K562 (cell line): ENCODE data around the gene AMZ1. TPM values are rescaled to one million over a fixed set of nuclear protein-coding genes. Genes with fewer than 3 reads are reported as not detected.

Experiments
- ATAC-seq: fragments of 200-7000 bp; cut with Tn5 transposase; 3 replicates; pipeline ENCODE4 v1.9.1; 2020; ENCODE audit warnings: moderate library complexity
- BruUV-seq: library from RNA; stranded (reverse); fragments of 400-500 nt; replicated peaks from 2 replicates; lab custom pipeline; 2021; lab: Mats Ljungman, UMichigan
- CTCF ChIA-PET: fragments of 300-600 bp; formaldehyde crosslinking; extraction: SDS; loops from one replicate; lab custom pipeline; 2021; ENCODE audit warnings: low intra/inter-chr PET ratio; lab: Yijun Ruan, JAX
- POLR2A ChIA-PET: fragments of 300-600, 350-650 bp; sonication (Branson Sonifier 250); formaldehyde crosslinking; extraction: SDS; loops from one replicate; lab custom pipeline; 2021; ENCODE audit warnings: antibody characterized with exemption, inconsistent platforms; lab: Yijun Ruan, JAX
- DNase-seq, 4 experiments: peaks; one replicate each; pipeline versions ENCODE4 v3.0.0 to v3.0.0-alpha.2; 2011 to 2018; ENCODE audit warnings: low spot score in 3 of 4, mixed read lengths in 3 of 4; ENCODE audit errors: extremely low read depth in 1 of 4
- FAIRE-seq: peaks from 2 replicates; lab custom pipeline; 2011; peaks lifted over from hg19 to GRCh38; lab: Jason Lieb, UNC
- H2AFZ ChIP-seq: 2 replicates; pipeline ENCODE4 v1.6.0; 2011; ENCODE audit warnings: low read depth, low read length, control low read depth, inconsistent platforms
- H3K27ac ChIP-seq: fragments of 200-600 bp; 3 replicates; pipeline ENCODE4 v1.8.0; 2011; ENCODE audit warnings: low read depth, mild to moderate bottlenecking, control low read depth, inconsistent platforms, low read length, moderate library complexity, mixed read lengths; ENCODE audit errors: extremely low read depth
- H3K27me3 ChIP-seq, 2 experiments: fragments of 300-600 bp in 1 of 2; 2 replicates in 1 of 2; 3 replicates in 1 of 2; pipeline versions ENCODE4 v1.6.0 to v1.8.0; 2011; ENCODE audit warnings: inconsistent platforms in 2 of 2, low read length in 2 of 2, mild to moderate bottlenecking in 1 of 2, mixed read lengths in 1 of 2, moderate library complexity in 1 of 2; ENCODE audit not compliant: control insufficient read depth in 2 of 2, insufficient read depth in 2 of 2
- H3K36me3 ChIP-seq: fragments of 300-600 bp; 3 replicates; pipeline ENCODE4 v1.8.0; 2011; ENCODE audit warnings: mild to moderate bottlenecking, low read length, inconsistent platforms; ENCODE audit not compliant: control insufficient read depth, insufficient read depth
- H3K4me1 ChIP-seq, 2 experiments: fragments of 200-600 bp in 1 of 2; replicated peaks in 1 of 2; 2 replicates in 1 of 2; 3 replicates in 1 of 2; pipeline versions ENCODE4 v1.5.1 to v1.8.0; 2011; ENCODE audit warnings: inconsistent platforms in 2 of 2, low read length in 2 of 2, mild to moderate bottlenecking in 1 of 2, mixed read lengths in 1 of 2, moderate library complexity in 1 of 2; ENCODE audit not compliant: control insufficient read depth in 2 of 2, insufficient read depth in 2 of 2
- H3K4me2 ChIP-seq: 2 replicates; pipeline ENCODE4 v1.6.1; 2011; ENCODE audit warnings: low read length, control low read depth, inconsistent platforms, mixed read lengths; ENCODE audit not compliant: insufficient read depth
- H3K4me3 ChIP-seq: fragments of 200-600 bp; sonication (generic), shearing (Covaris generic); 2 replicates; pipeline ENCODE4 v1.5.1; 2016; ENCODE audit warnings: control low read depth, inconsistent platforms
- H3K79me2 ChIP-seq: fragments of 200-600 bp; 3 replicates; pipeline ENCODE4 v1.8.0; 2011; ENCODE audit warnings: low read length, inconsistent platforms; ENCODE audit not compliant: control insufficient read depth, insufficient read depth
- H3K9ac ChIP-seq, 2 experiments: 2 replicates each; pipeline versions ENCODE4 v1.6.0 to v1.6.1; 2011; ENCODE audit warnings: low read depth in 2 of 2, low read length in 2 of 2, control low read depth in 1 of 2, inconsistent platforms in 1 of 2, mild to moderate bottlenecking in 1 of 2, mixed read lengths in 1 of 2; ENCODE audit not compliant: insufficient read depth in 1 of 2
- H3K9me1 ChIP-seq: one replicate; pipeline ENCODE4 v1.6.0; 2011; ENCODE audit warnings: inconsistent platforms, mild to moderate bottlenecking, low read length, moderate library complexity; ENCODE audit not compliant: control insufficient read depth, insufficient read depth
- H3K9me3 ChIP-seq: replicated peaks from 2 replicates; pipeline ENCODE4 v1.5.1; 2011; ENCODE audit warnings: low read depth, low read length, inconsistent platforms; ENCODE audit not compliant: control insufficient read depth, insufficient read depth
- H4K20me1 ChIP-seq: replicated peaks from 2 replicates; pipeline ENCODE4 v1.6.1; 2011; ENCODE audit warnings: low read length, inconsistent platforms, mixed read lengths; ENCODE audit not compliant: control insufficient read depth, insufficient read depth
- WGBS: fragments of 100-300 bp; shearing (Covaris generic); methylation state at CpG from one replicate; pipeline ENCODE4 v1.1.6; 2016; ENCODE audit warnings: low coverage, mixed read lengths; ENCODE audit not compliant: insufficient coverage; ENCODE audit errors: missing lambda C conversion rate; 5-methylcytosine and 5-hydroxymethylcytosine counted together
- in situ Hi-C: fragments of 300-500 bp; cut with MboI; formaldehyde crosslinking; loops from 4 replicates; pipeline ENCODE4 v1.15.0; 2018; ENCODE audit warnings: inconsistent platforms, mixed read lengths
- intact Hi-C: fragments of 100-400 bp; cut with micrococcal nuclease; formaldehyde crosslinking; loops from 2 replicates; pipeline ENCODE4 v1.14.2; 2022
- polyA plus RNA-seq, 8 experiments: library from polyadenylated mRNA; depleted of rRNA in 4 of 8; stranded (reverse) in 5 of 8; unstranded in 3 of 8; fragments of >200 nt; fragmentation: Nextera tagmentation in 2 of 8; fragmentation: Illumina TruSeq in 1 of 8; extraction: Ambion mirVana in 2 of 8; extraction: Trizol in 1 of 8; gene quantifications; 2 replicates each; pipeline versions ENCODE4 v1.2.1 to v1.2.3, GENCODE V29; 2011 to 2014; ENCODE audit warnings: inconsistent platforms in 1 of 8, missing spikeins in 1 of 8
- total RNA-seq, 7 experiments: library from RNA; depleted of rRNA in 6 of 7; stranded (reverse); fragments of >200 nt in 6 of 7; fragmentation: Illumina TruSeq in 2 of 7; extraction: Trizol in 2 of 7; gene quantifications; 2 replicates each; pipeline versions ENCODE4 v1.2.1 to v1.2.3, GENCODE V29; 2011 to 2021; ENCODE audit warnings: low replicate concordance in 1 of 7
- TF ChIP-seq, protein P1 (sequence below): fragments of 450-650 bp; IDR thresholded peaks from 2 replicates; pipeline ENCODE4 v1.6.1; 2016
- TF ChIP-seq, protein P2 (sequence below): fragments of 450-650 bp; IDR thresholded peaks from 2 replicates; pipeline ENCODE4 v1.6.1; 2017; ENCODE audit warnings: antibody characterized with exemption, mild to moderate bottlenecking

Gene AMZ1
- total and polyA plus RNA-seq, 9 of the 15 experiments (the other 6 are each of a cell fraction or from before 2014, with no cell fraction given), result not detected

DNA sequence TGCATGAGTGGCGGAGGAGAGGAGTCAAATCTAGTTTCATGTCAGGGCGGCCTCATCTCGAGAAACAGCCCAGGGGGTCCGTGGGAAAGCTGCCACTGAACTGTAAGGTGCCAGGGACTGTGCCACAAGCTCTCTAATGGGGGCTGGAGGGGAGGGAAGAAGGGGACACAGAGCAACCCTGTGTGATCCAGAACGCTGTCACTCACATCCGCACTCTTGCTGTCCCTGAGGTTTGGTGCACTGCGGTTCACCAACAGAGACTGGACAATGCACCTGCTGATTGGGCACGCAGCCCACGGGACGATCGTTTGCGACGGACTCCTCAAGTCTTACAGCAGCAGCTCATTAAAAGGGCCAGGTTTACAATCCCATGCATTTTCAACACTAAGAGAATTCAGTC is 47.7 kb downstream of the AMZ1 start:
- no peaks in the 10 kb centered on the region for H4K20me1 ChIP-seq
- POLR2A ChIA-PET, result interaction anchor here (0.6 to 3.7 kb wide), 4 partner anchors 9 to 25 kb away, joined by 3 to 22 read pairs (median 4); no protein-coding TSS in a partner anchor
- H3K4me3 ChIP-seq, result no peak overlapping the region
- no peak overlapping the region for H2AFZ ChIP-seq
- peak overlapping the region; percentile 78 for H3K4me2 ChIP-seq
- intact Hi-C loops, result loop anchor here (2.0 kb wide), 1 partner anchor 23 kb away; no protein-coding TSS in a partner anchor
- 57% methylated on average over 13 of the region's 13 CpGs for WGBS
- TF ChIP-seq, protein P1, sequence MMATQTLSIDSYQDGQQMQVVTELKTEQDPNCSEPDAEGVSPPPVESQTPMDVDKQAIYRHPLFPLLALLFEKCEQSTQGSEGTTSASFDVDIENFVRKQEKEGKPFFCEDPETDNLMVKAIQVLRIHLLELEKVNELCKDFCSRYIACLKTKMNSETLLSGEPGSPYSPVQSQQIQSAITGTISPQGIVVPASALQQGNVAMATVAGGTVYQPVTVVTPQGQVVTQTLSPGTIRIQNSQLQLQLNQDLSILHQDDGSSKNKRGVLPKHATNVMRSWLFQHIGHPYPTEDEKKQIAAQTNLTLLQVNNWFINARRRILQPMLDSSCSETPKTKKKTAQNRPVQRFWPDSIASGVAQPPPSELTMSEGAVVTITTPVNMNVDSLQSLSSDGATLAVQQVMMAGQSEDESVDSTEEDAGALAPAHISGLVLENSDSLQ, result peak; percentile 67
- TF ChIP-seq, protein P2, sequence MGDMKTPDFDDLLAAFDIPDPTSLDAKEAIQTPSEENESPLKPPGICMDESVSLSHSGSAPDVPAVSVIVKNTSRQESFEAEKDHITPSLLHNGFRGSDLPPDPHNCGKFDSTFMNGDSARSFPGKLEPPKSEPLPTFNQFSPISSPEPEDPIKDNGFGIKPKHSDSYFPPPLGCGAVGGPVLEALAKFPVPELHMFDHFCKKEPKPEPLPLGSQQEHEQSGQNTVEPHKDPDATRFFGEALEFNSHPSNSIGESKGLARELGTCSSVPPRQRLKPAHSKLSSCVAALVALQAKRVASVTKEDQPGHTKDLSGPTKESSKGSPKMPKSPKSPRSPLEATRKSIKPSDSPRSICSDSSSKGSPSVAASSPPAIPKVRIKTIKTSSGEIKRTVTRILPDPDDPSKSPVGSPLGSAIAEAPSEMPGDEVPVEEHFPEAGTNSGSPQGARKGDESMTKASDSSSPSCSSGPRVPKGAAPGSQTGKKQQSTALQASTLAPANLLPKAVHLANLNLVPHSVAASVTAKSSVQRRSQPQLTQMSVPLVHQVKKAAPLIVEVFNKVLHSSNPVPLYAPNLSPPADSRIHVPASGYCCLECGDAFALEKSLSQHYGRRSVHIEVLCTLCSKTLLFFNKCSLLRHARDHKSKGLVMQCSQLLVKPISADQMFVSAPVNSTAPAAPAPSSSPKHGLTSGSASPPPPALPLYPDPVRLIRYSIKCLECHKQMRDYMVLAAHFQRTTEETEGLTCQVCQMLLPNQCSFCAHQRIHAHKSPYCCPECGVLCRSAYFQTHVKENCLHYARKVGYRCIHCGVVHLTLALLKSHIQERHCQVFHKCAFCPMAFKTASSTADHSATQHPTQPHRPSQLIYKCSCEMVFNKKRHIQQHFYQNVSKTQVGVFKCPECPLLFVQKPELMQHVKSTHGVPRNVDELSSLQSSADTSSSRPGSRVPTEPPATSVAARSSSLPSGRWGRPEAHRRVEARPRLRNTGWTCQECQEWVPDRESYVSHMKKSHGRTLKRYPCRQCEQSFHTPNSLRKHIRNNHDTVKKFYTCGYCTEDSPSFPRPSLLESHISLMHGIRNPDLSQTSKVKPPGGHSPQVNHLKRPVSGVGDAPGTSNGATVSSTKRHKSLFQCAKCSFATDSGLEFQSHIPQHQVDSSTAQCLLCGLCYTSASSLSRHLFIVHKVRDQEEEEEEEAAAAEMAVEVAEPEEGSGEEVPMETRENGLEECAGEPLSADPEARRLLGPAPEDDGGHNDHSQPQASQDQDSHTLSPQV, result no peak
- H3K79me2 ChIP-seq, result peaks cover 11% of the 10 kb centered on the region; the same call in 2 of the 3 replicates
- CTCF ChIA-PET, result no interaction called here
- no peak for ATAC-seq
- peaks cover 42 to 55% of the 10 kb centered on the region in 2 experiments for H3K4me1 ChIP-seq
- in situ Hi-C loops, result no loop called here
- no peak for FAIRE-seq
- no peaks in the 10 kb centered on the region for H3K27me3 ChIP-seq
- no peaks in the 10 kb centered on the region for H3K9me3 ChIP-seq
- peak overlapping the region; percentile 40 to 83; a peak in 3 of 4 replicates for H3K9ac ChIP-seq
- no peaks in the 10 kb centered on the region for H3K9me1 ChIP-seq
- peaks cover 8% of the 10 kb centered on the region; the same call in 1 of the 3 replicates for H3K36me3 ChIP-seq
- BruUV-seq, result no TSS peak
- no peak for DNase-seq
- H3K27ac ChIP-seq, result peak overlapping the region; percentile 49; the same call in 2 of the 3 replicates
